Central memory CD8-positive, alpha-beta T cell (primary cell): ENCODE measurements around the gene ZFP64.
"Not testable (repeated sequence)": the region's sequence is repeated elsewhere in the genome, so short reads cannot be mapped to it uniquely, and the experiment has no call there.

Source experiments
- ATAC-seq: fragments of 150-1000 bp; cut with Tn5 transposase; replicated peaks from 2 replicates; pipeline ENCODE4 v1.10.0; 2022; ENCODE audit warnings: mild to moderate bottlenecking, moderate FRiP score, moderate number of reproducible peaks; ENCODE audit not compliant: poor library complexity, severe bottlenecking; ENCODE audit errors: extremely low read depth
- DNase-seq, 2 donors: peaks; one replicate each; pipeline ENCODE4 v3.0.0; 2021; ENCODE audit warnings: low spot score in 2 of 2
- H3K27ac Mint-ChIP-seq: one replicate; pipeline ENCODE4 v1.8.0; 2022; ENCODE audit warnings: low read depth, mild to moderate bottlenecking, moderate library complexity, mixed read lengths
- H3K27me3 Mint-ChIP-seq: one replicate; pipeline ENCODE4 v1.8.0; 2022; ENCODE audit warnings: mixed read lengths
- H3K36me3 Mint-ChIP-seq: one replicate; pipeline ENCODE4 v1.8.0; 2022; ENCODE audit warnings: mild to moderate bottlenecking, moderate library complexity, mixed read lengths; ENCODE audit not compliant: insufficient read depth
- H3K4me1 Mint-ChIP-seq: one replicate; pipeline ENCODE4 v1.8.0; 2022; ENCODE audit warnings: mixed read lengths
- H3K4me3 Mint-ChIP-seq: one replicate; pipeline ENCODE4 v1.8.0; 2022; ENCODE audit warnings: mild to moderate bottlenecking, moderate library complexity, mixed read lengths
- H3K9me3 Mint-ChIP-seq: one replicate; pipeline ENCODE4 v1.8.0; 2022; ENCODE audit warnings: mixed read lengths

Gene ZFP64

GRCh38 chr20:52137850-52138249 lies 53.7 kb downstream of the ZFP64 start:
- no peaks in the 10 kb centered on the region for H3K9me3 Mint-ChIP-seq
- no peaks in the 10 kb centered on the region for H3K27me3 Mint-ChIP-seq
- no peak for DNase-seq
- H3K4me3 Mint-ChIP-seq = no peak overlapping the region
- no peaks in the 10 kb centered on the region for H3K36me3 Mint-ChIP-seq
- no peak overlapping the region for H3K27ac Mint-ChIP-seq
- H3K4me1 Mint-ChIP-seq = no peaks in the 10 kb centered on the region
- ATAC-seq = no peak

GRCh38 chr20:52133714-52134113 lies 57.9 kb downstream of the ZFP64 start:
- not testable (repeated sequence) for H3K27ac Mint-ChIP-seq, H3K4me1 Mint-ChIP-seq, ATAC-seq, H3K27me3 Mint-ChIP-seq, H3K9me3 Mint-ChIP-seq, H3K4me3 Mint-ChIP-seq, H3K36me3 Mint-ChIP-seq, DNase-seq

DNA sequence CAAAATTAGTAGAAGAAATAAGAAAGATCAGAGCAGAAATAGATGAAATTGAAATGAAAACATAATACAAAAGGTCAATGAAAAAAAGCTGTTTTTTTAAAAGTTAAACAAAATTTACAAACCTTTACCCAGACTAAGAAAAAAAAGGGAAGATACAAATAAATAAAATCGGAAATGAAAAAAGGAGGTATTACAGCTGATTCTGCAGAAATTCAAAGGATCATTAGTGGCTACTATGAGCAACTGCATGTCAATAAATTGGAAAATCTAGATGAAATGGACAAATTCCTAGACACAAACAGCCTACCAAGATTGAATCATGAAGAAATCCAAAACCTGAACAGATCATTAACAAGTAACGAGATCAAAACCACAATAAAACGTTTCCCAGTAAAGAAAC lies 59.2 kb downstream of the ZFP64 start:
- Mint-ChIP-seq H3K27me3 (no peaks in the 10 kb centered on the region), H3K9me3 (no peaks in the 10 kb centered on the region), H3K27ac (no peak overlapping the region), H3K36me3 (no peaks in the 10 kb centered on the region), H3K4me3 (no peak overlapping the region), H3K4me1 (peaks cover 4% of the 10 kb centered on the region)
- no peak for ATAC-seq
- DNase-seq = no peak

DNA sequence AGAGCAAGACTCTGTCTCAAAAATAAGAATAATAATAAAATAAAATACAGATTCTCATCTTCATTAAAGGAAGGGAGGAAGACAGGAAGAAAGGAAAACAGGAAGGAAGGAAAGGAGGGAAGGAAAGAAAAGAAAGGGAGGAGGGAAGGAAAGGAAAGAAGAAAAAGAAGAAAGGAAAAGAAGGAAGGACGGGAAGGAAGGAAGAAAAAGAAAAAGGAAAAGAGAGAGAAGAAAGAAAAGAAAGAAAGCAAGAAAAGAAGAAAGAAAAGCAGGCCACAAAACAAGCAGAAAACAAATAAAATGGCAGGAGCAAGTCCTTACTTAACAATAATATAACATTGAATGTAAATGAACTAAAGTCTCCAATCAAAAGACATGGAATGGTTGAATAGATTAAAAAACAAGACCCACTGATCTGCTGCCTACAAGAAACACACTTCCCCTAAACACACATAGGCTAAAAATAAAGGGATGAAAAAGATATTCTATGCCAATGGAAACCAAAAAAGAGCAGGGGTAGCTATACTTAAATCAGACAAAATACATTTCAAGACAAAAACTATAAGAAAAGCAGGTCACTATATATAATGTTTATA lies 60.4 kb downstream of the ZFP64 start:
- H3K27ac Mint-ChIP-seq = no peak overlapping the region

GRCh38 chr20:52130406-52130805 lies 61.2 kb downstream of the ZFP64 start:
- ATAC-seq = no peak
- peaks cover 4% of the 10 kb centered on the region for H3K4me1 Mint-ChIP-seq
- no peaks in the 10 kb centered on the region for H3K27me3 Mint-ChIP-seq
- H3K27ac Mint-ChIP-seq = no peak overlapping the region
- no peaks in the 10 kb centered on the region for H3K9me3 Mint-ChIP-seq
- no peak for DNase-seq
- no peak overlapping the region for H3K4me3 Mint-ChIP-seq
- H3K36me3 Mint-ChIP-seq = no peaks in the 10 kb centered on the region

More for the DNA sequence above, 60.4 kb downstream of the ZFP64 start:
- Mint-ChIP-seq H3K9me3 (no peaks in the 10 kb centered on the region), H3K4me3 (no peak overlapping the region), H3K36me3 (no peaks in the 10 kb centered on the region), H3K27me3 (no peaks in the 10 kb centered on the region), H3K4me1 (peaks cover 4% of the 10 kb centered on the region)
- ATAC-seq (no peak), DNase-seq (no peak)

GRCh38 chr20:52129611-52130010 lies 62.0 kb downstream of the ZFP64 start:
- H3K4me3 Mint-ChIP-seq = no peak overlapping the region
- ATAC-seq (no peak), DNase-seq (no peak)
- no peak overlapping the region for H3K27ac Mint-ChIP-seq
- peaks cover 2% of the 10 kb centered on the region for H3K36me3 Mint-ChIP-seq
- H3K27me3 Mint-ChIP-seq = no peaks in the 10 kb centered on the region
- no peaks in the 10 kb centered on the region for H3K9me3 Mint-ChIP-seq
- peaks cover 4% of the 10 kb centered on the region for H3K4me1 Mint-ChIP-seq

- no peak for ATAC-seq
- H3K27me3 Mint-ChIP-seq = no peaks in the 10 kb centered on the region
Observed at GRCh38 chr20:52127309-52127708, 64.3 kb downstream of the ZFP64 start.

DNA sequence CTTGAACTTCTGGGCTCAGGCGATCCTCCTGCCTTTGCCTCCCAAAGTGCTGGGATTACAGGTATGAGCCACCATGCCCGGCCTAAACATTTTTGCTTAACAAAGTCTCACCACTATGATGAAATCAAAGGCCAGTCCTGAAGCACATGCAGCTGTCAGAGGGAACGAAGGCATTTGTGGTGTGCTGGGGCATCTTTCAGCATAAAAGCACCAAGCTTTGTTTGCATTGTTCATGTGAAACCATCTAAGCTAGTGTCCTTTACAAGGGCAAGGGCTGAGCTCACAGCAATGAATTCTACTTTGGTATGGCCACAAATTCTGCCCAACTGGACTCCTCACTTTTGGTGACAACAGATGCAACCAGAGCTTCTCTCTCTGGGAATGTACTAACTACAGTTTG lies 66.8 kb downstream of the ZFP64 start:
- peaks cover 2% of the 10 kb centered on the region for H3K36me3 Mint-ChIP-seq
- ATAC-seq = no peak
- H3K27ac Mint-ChIP-seq = no peak overlapping the region
- no peak for DNase-seq
- H3K9me3 Mint-ChIP-seq = no peaks in the 10 kb centered on the region
- H3K27me3 Mint-ChIP-seq = no peaks in the 10 kb centered on the region
- peaks cover 4% of the 10 kb centered on the region for H3K4me1 Mint-ChIP-seq
- H3K4me3 Mint-ChIP-seq = no peak overlapping the region

More at GRCh38 chr20:52127309-52127708, 64.3 kb downstream of the ZFP64 start:
- no peak overlapping the region for H3K4me3 Mint-ChIP-seq
- no peak overlapping the region for H3K27ac Mint-ChIP-seq
- peaks cover 4% of the 10 kb centered on the region for H3K4me1 Mint-ChIP-seq
- no peaks in the 10 kb centered on the region for H3K9me3 Mint-ChIP-seq
- peaks cover 2% of the 10 kb centered on the region for H3K36me3 Mint-ChIP-seq
- DNase-seq = no peak

DNA sequence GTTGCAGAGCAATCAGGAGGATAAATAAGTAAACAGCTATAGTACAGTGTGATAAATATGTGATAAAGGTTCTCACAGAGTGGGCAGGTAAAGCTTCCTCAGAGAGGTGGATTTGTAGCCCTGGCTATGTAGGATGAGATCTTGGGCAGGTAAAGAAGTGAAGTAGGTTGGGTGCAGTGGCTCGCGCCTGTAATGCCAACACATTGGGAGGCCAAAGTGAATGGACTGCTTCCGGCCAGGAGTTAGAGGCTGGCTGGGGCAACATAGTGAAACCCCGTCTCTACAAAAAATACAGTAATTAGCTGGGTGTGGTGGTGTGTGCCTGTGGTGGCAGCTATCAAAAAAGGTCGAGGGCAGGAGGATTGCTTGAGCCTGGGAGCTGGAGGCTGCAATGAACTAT lies 72.9 kb downstream of the ZFP64 start:
- H3K27ac Mint-ChIP-seq = no peak overlapping the region
- H3K4me1 Mint-ChIP-seq = no peaks in the 10 kb centered on the region
- DNase-seq (no peak), ATAC-seq (no peak)
- H3K9me3 Mint-ChIP-seq = no peaks in the 10 kb centered on the region
- H3K27me3 Mint-ChIP-seq = no peaks in the 10 kb centered on the region
- no peaks in the 10 kb centered on the region for H3K36me3 Mint-ChIP-seq
- H3K4me3 Mint-ChIP-seq = no peak overlapping the region

DNA sequence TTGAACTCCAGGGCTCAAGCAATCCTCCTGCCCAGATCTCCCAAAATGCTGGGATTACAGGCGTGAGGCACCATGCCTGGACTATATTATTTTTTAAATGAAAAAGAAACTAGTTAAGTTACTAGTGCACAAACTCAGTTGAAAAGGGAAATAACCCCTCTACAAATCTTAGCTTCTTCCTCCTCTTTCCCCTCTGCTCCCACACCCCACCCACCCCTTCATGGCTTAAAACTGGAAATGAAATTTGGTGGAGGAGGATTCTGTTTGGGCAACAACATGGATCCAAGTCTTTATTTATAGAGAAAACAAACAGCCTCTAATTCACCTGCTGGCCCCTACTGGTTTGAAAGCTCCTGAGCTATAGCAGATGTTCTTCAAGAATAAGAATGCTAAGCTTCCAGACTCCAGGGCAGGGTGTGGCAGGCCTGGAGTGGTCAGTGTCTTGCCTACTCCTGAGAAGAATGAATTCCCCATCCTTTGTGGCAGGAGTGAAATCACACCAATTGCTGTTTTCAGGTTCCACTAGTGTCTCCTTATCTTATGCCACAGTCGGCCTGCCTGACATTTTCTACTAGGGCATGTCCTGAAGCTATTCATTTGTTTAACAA lies 73.5 kb downstream of the ZFP64 start:
- H3K4me3 Mint-ChIP-seq = no peak overlapping the region
- H3K9me3 Mint-ChIP-seq = no peaks in the 10 kb centered on the region
- no peaks in the 10 kb centered on the region for H3K36me3 Mint-ChIP-seq
- ATAC-seq (no peak), DNase-seq (no peak)
- H3K27ac Mint-ChIP-seq = no peak overlapping the region
- H3K27me3 Mint-ChIP-seq = no peaks in the 10 kb centered on the region
- no peaks in the 10 kb centered on the region for H3K4me1 Mint-ChIP-seq

GRCh38 chr20:52110456-52110855 lies 81.1 kb downstream of the ZFP64 start:
- H3K4me3 Mint-ChIP-seq = no peak overlapping the region
- ATAC-seq = no peak
- no peak overlapping the region for H3K27ac Mint-ChIP-seq
- no peaks in the 10 kb centered on the region for H3K4me1 Mint-ChIP-seq
- no peak for DNase-seq
- no peaks in the 10 kb centered on the region for H3K36me3 Mint-ChIP-seq
- H3K27me3 Mint-ChIP-seq = peaks cover 2% of the 10 kb centered on the region
- H3K9me3 Mint-ChIP-seq = no peaks in the 10 kb centered on the region

GRCh38 chr20:52105442-52106422 lies 85.8 kb downstream of the ZFP64 start:
- H3K4me3 Mint-ChIP-seq = peak overlapping the region; percentile 71
- H3K36me3 Mint-ChIP-seq = peaks cover 4% of the 10 kb centered on the region
- H3K9me3 Mint-ChIP-seq = no peaks in the 10 kb centered on the region
- ATAC-seq (no peak), DNase-seq (no peak)
- H3K27ac Mint-ChIP-seq = no peak overlapping the region
- H3K27me3 Mint-ChIP-seq = peaks cover 27% of the 10 kb centered on the region
- peaks cover 17% of the 10 kb centered on the region for H3K4me1 Mint-ChIP-seq
